Measurements from ENCODE around the gene NPM1. TPM values are rescaled to one million over a fixed set of nuclear protein-coding genes. Genes with fewer than 3 reads are reported as not detected.

The NPM1 gene, protein sequence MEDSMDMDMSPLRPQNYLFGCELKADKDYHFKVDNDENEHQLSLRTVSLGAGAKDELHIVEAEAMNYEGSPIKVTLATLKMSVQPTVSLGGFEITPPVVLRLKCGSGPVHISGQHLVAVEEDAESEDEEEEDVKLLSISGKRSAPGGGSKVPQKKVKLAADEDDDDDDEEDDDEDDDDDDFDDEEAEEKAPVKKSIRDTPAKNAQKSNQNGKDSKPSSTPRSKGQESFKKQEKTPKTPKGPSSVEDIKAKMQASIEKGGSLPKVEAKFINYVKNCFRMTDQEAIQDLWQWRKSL
- total RNA-seq (100 to 1,000 TPM; 186 to 539 TPM), polyA plus RNA-seq (100 to 1,000 TPM; 133 to 959 TPM)

DNA sequence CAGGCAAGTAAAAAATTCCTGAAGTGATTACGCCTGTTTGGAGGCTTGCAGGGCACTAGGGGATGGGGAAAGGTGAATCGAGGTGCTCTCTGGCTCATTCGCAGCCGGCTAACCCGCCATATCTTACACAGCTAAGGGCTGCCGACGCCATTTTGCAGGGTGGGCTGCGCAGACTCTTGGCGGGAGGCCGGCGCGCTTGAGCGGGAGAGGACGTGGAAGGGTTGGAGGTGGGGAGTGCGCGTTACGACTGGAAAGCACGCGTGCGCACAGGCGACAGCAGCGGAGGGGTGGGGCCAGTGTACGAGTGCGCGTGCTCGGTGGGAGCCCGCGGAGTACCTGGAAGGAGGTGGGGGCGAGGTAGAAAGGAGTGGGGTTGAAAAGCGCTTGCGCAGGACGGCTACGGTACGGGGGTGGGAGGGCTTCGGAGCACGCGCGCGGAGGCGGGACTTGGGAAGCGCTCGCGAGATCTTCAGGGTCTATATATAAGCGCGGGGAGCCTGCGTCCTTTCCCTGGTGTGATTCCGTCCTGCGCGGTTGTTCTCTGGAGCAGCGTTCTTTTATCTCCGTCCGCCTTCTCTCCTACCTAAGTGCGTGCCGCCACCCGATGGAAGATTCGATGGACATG, at the start of gene NPM1:
TSS of gene NPM1 (plus strand) at position 505 of the 625 bp plus-strand sequence. CDS start at position 605, 100 bp downstream.
- Histone ChIP-seq H3K9ac (ENCODE audit: low read depth in 1 of 2, low read length in 2 of 2) (peak within 1 kb of the TSS; percentile 67 to 94), H3K36me3 (ENCODE audit: control insufficient read depth in 4 of 4, insufficient read depth in 3 of 4, low read depth in 1 of 4, low read length in 3 of 4) (peaks cover 0 to 16% (median 8%) of the 10 kb centered on the region in 4 donors), H3K4me1 (ENCODE audit: control insufficient read depth in 4 of 4, insufficient read depth in 4 of 4, low read length in 3 of 4) (peaks cover 3 to 19% (median 14%) of the 10 kb centered on the region in 4 donors), H3K9me3 (ENCODE audit: control insufficient read depth in 4 of 4, low read length in 3 of 4) (no peaks in the 10 kb centered on the region), H3K4me3 (ENCODE audit: low read depth in 1 of 3, low read length in 3 of 3) (peak within 1 kb of the TSS; percentile 83 to 95 (median 95)), H3K27me3 (ENCODE audit: control insufficient read depth in 4 of 4, insufficient read depth in 4 of 4, low read length in 3 of 4) (no peaks in the 10 kb centered on the region), H3K27ac (ENCODE audit: low read depth in 1 of 2, low read length in 2 of 2) (peak within 1 kb of the TSS; percentile 67 to 81)
- under 1% methylated on average over 56 of the region's 56 CpGs for WGBS
- peak; percentile 49 for TF ChIP-seq FOXA1 (IDR thresholded peaks at IDR 0.05)
- TF ChIP-seq TAF1 (conservative IDR thresholded peaks at IDR 0.05) = peak; percentile 84
- TF ChIP-seq, protein P1, sequence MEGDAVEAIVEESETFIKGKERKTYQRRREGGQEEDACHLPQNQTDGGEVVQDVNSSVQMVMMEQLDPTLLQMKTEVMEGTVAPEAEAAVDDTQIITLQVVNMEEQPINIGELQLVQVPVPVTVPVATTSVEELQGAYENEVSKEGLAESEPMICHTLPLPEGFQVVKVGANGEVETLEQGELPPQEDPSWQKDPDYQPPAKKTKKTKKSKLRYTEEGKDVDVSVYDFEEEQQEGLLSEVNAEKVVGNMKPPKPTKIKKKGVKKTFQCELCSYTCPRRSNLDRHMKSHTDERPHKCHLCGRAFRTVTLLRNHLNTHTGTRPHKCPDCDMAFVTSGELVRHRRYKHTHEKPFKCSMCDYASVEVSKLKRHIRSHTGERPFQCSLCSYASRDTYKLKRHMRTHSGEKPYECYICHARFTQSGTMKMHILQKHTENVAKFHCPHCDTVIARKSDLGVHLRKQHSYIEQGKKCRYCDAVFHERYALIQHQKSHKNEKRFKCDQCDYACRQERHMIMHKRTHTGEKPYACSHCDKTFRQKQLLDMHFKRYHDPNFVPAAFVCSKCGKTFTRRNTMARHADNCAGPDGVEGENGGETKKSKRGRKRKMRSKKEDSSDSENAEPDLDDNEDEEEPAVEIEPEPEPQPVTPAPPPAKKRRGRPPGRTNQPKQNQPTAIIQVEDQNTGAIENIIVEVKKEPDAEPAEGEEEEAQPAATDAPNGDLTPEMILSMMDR (IDR thresholded peaks at IDR 0.05; ENCODE audit: low read depth, low read length, missing input control) = no peak
- TF ChIP-seq, protein P2, sequence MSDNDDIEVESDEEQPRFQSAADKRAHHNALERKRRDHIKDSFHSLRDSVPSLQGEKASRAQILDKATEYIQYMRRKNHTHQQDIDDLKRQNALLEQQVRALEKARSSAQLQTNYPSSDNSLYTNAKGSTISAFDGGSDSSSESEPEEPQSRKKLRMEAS (IDR thresholded peaks at IDR 0.05) = peak; percentile 87
- TF ChIP-seq, protein P3, sequence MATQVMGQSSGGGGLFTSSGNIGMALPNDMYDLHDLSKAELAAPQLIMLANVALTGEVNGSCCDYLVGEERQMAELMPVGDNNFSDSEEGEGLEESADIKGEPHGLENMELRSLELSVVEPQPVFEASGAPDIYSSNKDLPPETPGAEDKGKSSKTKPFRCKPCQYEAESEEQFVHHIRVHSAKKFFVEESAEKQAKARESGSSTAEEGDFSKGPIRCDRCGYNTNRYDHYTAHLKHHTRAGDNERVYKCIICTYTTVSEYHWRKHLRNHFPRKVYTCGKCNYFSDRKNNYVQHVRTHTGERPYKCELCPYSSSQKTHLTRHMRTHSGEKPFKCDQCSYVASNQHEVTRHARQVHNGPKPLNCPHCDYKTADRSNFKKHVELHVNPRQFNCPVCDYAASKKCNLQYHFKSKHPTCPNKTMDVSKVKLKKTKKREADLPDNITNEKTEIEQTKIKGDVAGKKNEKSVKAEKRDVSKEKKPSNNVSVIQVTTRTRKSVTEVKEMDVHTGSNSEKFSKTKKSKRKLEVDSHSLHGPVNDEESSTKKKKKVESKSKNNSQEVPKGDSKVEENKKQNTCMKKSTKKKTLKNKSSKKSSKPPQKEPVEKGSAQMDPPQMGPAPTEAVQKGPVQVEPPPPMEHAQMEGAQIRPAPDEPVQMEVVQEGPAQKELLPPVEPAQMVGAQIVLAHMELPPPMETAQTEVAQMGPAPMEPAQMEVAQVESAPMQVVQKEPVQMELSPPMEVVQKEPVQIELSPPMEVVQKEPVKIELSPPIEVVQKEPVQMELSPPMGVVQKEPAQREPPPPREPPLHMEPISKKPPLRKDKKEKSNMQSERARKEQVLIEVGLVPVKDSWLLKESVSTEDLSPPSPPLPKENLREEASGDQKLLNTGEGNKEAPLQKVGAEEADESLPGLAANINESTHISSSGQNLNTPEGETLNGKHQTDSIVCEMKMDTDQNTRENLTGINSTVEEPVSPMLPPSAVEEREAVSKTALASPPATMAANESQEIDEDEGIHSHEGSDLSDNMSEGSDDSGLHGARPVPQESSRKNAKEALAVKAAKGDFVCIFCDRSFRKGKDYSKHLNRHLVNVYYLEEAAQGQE (IDR thresholded peaks at IDR 0.05) = peak; percentile 88
- peak; percentile 50 for TF ChIP-seq SP1 (IDR thresholded peaks at IDR 0.05)
- TF ChIP-seq EGR1 (IDR thresholded peaks at IDR 0.05; ENCODE audit: low read depth in 2 of 2) = peak; percentile 75 to 76
- TF ChIP-seq, protein P4, sequence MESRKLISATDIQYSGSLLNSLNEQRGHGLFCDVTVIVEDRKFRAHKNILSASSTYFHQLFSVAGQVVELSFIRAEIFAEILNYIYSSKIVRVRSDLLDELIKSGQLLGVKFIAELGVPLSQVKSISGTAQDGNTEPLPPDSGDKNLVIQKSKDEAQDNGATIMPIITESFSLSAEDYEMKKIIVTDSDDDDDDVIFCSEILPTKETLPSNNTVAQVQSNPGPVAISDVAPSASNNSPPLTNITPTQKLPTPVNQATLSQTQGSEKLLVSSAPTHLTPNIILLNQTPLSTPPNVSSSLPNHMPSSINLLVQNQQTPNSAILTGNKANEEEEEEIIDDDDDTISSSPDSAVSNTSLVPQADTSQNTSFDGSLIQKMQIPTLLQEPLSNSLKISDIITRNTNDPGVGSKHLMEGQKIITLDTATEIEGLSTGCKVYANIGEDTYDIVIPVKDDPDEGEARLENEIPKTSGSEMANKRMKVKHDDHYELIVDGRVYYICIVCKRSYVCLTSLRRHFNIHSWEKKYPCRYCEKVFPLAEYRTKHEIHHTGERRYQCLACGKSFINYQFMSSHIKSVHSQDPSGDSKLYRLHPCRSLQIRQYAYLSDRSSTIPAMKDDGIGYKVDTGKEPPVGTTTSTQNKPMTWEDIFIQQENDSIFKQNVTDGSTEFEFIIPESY (IDR thresholded peaks at IDR 0.05) = peak; percentile 99
- TF ChIP-seq YY1 (IDR thresholded peaks at IDR 0.05) = peak; percentile 99
- TF ChIP-seq JUND (IDR thresholded peaks at IDR 0.05) = no peak
- peak; percentile 94 for DNase-seq (ENCODE audit: low spot score)

DNA sequence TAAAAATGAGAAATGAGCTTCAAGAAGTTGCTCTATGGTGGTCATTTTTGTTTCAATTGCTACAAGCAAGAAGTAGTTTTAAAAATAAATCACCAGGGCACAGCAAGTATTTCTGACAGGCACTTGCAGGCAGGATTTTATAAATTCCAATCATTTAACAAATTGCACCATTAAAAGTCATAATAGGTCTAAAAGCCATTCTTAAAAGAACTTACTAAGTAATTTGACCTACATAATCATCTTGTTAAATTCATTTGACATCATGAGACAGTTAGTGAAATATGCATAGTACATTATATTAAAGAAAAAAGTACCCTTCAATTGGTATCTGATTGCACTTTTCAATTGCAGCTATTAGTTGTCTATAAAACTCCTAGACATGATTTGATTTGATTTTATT, 47.6 kb upstream of the NPM1 start:
- H3K27me3 ChIP-seq (ENCODE audit: control insufficient read depth in 4 of 4, insufficient read depth in 4 of 4, low read length in 3 of 4) = peaks cover 0 to 22% (median 3%) of the 10 kb centered on the region in 4 donors
- TF ChIP-seq GABPA (IDR thresholded peaks at IDR 0.05 in 1 of 2, conservative IDR thresholded peaks at IDR 0.05 in 1 of 2) (no peak), YY1 (IDR thresholded peaks at IDR 0.05) (no peak), JUND (IDR thresholded peaks at IDR 0.05) (no peak), HNF4A (conservative IDR thresholded peaks at IDR 0.05) (no peak), FOXA1 (IDR thresholded peaks at IDR 0.05) (no peak), NR2F2 (IDR thresholded peaks at IDR 0.05) (no peak), RXRA (IDR thresholded peaks at IDR 0.05) (no peak), TAF1 (conservative IDR thresholded peaks at IDR 0.05) (no peak), HNF4G (IDR thresholded peaks at IDR 0.05) (no peak), RAD21 (IDR thresholded peaks at IDR 0.05) (no peak), EGR1 (IDR thresholded peaks at IDR 0.05; ENCODE audit: low read depth in 2 of 2) (no peak)
- TF ChIP-seq, protein P2 (IDR thresholded peaks at IDR 0.05) = no peak
- TF ChIP-seq, protein P5, sequence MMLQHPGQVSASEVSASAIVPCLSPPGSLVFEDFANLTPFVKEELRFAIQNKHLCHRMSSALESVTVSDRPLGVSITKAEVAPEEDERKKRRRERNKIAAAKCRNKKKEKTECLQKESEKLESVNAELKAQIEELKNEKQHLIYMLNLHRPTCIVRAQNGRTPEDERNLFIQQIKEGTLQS (IDR thresholded peaks at IDR 0.05) = no peak
- TF ChIP-seq, protein P4 (IDR thresholded peaks at IDR 0.05) = no peak

More for the DNA sequence above, 47.6 kb upstream of the NPM1 start:
- DNase-seq (ENCODE audit: low spot score) = no peak
- Histone ChIP-seq H3K36me3 (ENCODE audit: control insufficient read depth in 4 of 4, insufficient read depth in 3 of 4, low read depth in 1 of 4, low read length in 3 of 4) (no peaks in the 10 kb centered on the region), H3K4me1 (ENCODE audit: control insufficient read depth in 4 of 4, insufficient read depth in 4 of 4, low read length in 3 of 4) (no peaks in the 10 kb centered on the region), H3K9me3 (ENCODE audit: control insufficient read depth in 4 of 4, low read length in 3 of 4) (no peaks in the 10 kb centered on the region), H3K27ac (ENCODE audit: low read depth in 1 of 2, low read length in 2 of 2) (no peak overlapping the region), H3K9ac (ENCODE audit: low read depth in 1 of 2, low read length in 2 of 2) (no peak overlapping the region), H3K4me3 (ENCODE audit: low read depth in 1 of 3, low read length in 3 of 3) (no peak overlapping the region)

Measured in liver (tissue), 9 donors.